HG03521 (cell line): Measurements from ENCODE around the gene UBE2C.

Experiments used
- ATAC-seq: cut with Tn5 transposase; IDR thresholded peaks from one replicate; pipeline ENCODE4 v1.9.1; 2021; ENCODE audit warnings: mild to moderate bottlenecking, moderate library complexity; ENCODE audit not compliant: unreplicated experiment

The UBE2C gene

GRCh38 chr20:45832619-45833018, 20.2 kb downstream of the UBE2C start:
- no peak for ATAC-seq

- peak; percentile 46 for ATAC-seq
Observed at GRCh38 chr20:45833030-45833882, 20.8 kb downstream of the UBE2C start, which contains the start of gene SNX21. Gene SNX21, plus strand, starts transcription at chr20:45833799. Its CDS starts 121 bp downstream, at chr20:45833920.

DNA sequence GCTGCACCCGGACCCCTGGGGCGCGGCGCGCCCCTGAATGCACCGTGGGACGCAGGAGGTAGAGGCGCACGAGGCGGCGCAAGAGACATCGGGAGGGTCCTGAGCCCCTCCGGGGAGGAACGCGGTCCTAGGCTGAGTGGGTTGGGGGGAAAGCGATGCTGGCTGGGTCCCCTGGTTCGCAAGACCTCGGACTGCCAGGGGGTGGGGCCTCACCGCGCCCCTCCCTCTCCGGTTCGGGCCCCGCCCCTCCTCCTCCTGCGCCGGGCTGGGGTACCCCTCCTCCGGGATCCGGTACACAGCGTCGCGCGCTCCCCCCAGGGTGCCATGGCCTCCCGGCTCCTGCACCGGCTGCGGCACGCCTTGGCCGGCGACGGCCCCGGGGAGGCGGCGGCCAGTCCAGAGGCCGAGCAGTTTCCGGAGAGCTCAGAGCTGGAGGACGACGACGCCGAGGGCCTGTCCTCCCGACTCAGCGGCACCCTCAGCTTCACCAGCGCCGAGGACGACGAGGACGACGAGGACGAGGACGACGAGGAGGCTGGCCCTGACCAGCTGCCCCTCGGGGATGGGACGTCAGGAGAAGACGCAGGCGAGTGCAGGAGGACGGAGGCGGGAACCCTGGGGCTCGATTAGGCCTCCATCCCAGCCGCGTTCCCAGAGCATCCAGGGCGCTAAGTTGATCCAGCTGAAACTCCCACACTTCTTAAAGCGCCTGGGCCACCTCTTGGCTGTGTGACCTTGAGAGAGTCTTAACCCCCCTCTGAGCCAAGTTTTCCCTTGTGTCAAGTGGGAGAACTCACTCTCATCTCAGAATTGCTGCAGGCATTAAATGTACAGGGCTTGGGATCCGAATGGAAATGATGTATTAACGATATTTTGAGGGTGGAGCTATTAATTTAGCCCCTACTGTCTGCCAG, 21.7 kb downstream of the UBE2C start:
- peak; percentile 27 for ATAC-seq

- ATAC-seq, result no peak
Observed at GRCh38 chr20:45834797-45835161, 22.3 kb downstream of the UBE2C start.

DNA sequence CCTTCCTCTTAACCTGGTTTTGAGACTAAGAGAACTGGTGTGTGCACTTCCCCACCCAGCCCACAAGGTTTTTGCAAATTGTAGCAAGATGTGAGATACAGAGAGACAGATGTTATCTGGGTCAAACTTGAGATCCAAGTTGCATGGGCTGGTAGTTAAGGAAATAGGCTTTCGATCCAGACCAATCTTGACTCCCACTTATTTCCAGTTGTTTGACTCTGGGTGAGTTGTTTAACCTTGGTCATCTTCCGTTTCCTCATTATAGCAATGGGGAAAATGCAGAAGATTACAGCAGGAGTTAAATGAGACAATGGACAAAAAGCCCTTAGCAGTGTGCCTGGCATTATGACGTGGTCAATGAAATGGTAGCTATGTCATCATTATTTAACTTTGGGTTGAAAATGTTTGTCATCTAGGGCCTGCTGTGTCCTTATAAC, 22.9 kb downstream of the UBE2C start:
- no peak for ATAC-seq

- ATAC-seq, result no peak
Observed at GRCh38 chr20:45835825-45836224, 23.4 kb downstream of the UBE2C start.

- ATAC-seq, result no peak
Observed at GRCh38 chr20:45836841-45837240, 24.4 kb downstream of the UBE2C start.

- ATAC-seq, result no peak
Observed at GRCh38 chr20:45840700-45841198, 28.3 kb downstream of the UBE2C start.

DNA sequence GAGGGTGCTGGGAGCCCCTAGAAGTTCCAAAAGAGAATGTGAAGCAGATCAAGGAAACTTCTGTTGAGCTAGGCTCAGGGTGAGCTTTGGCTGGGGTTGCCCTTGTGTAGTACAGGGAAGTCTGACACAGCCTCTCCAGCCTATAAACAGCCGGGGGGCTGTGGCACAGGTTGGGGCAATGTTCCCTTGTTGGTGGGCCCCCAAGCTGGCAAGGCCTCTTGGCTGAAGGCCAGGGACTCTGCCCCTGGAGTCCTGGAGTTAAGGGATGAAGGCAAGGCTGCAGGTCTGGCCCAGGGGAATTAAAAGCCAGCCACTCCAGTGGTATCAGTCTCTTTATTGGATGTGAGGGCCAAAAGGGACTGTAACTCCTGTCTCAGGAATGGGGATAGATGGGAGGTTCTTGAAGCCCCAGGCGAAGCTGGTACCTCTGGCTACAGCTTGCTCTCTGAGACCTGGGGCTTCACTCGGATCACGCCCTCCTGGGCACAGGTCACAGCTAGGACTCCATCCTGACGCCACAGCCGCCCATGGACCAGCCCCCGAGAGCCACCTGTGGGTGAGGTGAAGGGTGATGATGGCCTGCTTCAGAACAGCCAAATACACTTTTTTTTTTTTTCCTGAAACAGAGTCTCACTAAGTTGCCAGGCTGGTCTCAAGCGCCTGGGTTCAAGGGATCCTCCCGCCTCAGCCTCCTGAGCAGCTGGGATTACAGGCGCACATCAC, 29.1 kb downstream of the UBE2C start:
- no peak for ATAC-seq

DNA sequence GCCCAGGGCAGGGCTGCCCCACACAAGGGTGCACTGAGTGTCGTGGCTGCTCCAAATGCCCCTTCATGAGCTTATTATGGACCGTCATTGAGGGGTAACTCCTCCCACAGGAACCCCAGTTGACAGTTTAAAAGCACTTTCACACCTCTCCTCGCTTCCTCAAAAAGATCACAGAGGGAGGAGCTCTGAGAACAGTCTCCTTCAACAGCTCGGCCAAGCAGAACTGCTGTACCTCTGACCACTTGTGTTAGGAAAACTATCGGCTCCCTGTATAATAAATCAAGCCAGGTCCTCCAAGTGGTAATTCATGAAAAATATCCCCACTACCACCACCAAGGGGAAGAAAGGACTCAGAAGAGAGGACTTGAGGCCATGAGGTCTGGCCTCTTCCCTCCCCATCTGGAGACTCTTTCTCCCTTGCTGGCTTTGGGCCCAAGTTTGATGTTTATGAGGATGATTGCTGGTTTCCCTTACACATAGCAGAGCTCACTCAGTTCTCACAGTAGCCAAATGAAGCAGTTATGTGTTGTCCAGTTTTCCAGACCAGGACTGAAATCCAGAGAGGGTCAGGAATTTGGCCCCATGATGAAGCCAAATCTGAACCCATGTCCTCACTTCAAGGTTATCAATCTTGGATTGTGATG, 29.8 kb downstream of the UBE2C start:
- no peak for ATAC-seq

DNA sequence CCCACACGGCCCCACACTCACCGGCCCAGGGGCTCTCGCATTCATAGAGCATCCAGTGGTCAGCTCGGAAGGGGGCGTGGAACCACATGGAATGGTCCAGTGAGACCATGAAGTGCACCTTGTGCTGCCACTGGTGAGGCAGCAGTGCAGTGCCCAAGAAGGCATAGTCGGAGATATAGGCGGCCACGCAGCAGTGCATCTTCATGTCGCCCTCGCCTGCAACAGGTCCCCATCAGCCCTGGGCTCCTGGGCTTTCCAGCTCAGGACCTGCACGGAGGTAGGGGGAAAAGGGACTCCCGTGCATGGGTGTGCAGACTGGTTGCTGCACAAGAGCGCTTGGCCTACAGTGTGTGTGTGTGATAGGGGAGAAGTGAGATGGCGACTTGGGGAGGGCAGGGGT, 31.1 kb downstream of the UBE2C start:
- ATAC-seq, result no peak

- ATAC-seq, result no peak
Observed at GRCh38 chr20:45845452-45845851, 33.0 kb downstream of the UBE2C start.

DNA sequence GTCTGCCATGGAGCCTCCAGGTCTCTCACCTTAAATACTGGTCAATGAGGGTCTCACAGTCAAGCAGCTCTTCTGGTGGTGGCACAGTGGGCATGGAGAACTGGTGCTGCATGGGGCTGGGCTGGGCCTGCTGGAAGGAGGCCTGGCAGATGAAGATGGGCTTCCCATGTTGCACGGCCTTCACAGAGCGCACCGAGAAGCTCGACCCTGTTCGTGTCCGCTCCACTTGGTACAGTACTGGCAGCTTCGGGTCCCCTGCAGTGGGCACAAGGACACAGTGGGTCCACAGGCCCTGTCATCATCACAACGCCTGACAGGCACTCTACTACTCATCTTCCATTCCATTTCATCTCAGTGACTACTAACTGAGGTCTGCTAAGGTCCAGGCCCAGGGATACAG, 36.0 kb downstream of the UBE2C start:
- no peak for ATAC-seq

DNA sequence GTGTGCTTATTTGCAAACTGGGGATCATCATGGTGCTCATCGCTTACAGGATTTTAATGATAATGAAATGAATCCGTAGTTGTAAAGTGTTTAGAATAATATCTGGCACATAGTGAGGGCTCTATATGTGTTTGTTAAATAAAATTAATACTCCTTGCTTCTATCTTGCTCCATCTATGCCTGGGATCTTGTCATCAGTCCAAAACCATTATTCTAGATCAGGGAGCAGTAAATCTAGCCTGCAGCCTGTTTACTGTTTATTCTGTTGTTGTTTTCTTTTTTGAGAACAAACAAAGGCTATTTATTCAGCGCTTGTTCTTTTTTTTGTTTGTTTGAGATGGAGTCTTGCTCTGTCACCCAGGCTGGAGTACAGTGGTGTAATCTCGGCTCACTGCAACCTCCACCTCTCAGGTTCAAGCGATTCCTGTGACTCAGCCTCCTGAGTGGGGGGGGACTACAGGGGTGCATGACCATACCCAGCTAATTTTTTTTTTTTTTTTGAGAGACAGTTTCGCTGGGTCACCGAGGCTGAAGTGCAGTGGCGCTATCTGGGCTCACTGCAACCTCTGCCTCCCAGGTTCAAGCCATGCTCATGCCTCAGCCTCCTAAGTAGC, 36.6 kb downstream of the UBE2C start:
- no peak for ATAC-seq

DNA sequence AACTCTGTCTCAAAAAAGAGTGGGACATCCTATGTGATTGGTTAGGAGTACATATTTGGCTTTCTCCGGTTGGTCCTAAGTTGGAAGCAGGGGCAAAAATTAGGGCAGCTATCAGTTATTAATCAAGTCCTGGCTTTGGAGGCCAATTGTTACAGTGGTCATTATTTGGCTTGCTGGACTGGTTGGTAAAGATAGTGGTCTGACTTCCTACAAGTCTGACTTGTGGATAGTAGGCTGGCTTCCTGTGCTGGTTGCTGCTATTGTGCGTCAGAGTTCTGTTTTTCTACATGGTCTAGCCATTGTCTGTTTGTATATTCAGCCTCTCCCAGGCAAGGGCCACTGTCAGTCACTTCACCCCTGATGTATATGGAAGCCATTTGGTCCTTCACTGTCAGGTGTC, 37.8 kb downstream of the UBE2C start:
- ATAC-seq, result no peak

GRCh38 chr20:45850926-45851325, 38.5 kb downstream of the UBE2C start:
- ATAC-seq, result no peak

DNA sequence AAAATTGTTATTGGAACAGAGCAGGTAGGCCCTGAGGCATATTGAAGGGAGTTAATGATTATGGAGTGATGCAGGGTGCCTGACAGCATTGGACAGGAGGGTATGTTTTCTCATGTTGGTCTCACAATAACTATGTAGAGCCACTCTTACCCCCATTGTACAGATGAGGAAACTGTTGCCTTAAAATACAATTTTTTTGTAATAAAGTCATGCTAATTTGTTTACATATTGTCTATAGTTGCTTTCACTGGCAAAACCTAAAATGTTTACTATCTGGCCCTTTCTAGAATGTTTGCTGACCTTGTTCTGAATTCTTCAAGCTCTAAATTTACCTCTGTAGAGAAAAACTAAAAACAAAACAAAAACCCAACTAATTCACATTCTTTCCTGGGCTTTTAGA, 39.1 kb downstream of the UBE2C start:
- ATAC-seq, result no peak

DNA sequence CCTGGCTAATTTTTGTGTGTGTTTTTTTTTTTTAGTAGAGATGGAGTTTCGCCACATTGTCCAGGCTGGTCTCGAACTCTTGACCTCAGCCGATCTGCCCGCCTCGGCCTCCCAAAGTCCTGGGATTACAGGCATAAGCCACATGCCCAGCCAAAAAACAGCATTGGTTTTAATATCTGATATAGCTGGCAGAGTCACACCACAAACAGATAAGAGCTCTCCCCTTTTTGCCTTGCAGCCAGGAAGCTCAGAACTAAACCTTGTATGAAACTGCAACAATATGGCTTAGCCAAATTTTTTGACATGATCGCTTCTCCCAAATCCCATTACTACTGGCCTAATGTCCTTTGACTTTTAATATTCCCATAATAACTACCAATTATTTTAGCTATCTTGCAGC, 39.9 kb downstream of the UBE2C start:
- ATAC-seq, result no peak

DNA sequence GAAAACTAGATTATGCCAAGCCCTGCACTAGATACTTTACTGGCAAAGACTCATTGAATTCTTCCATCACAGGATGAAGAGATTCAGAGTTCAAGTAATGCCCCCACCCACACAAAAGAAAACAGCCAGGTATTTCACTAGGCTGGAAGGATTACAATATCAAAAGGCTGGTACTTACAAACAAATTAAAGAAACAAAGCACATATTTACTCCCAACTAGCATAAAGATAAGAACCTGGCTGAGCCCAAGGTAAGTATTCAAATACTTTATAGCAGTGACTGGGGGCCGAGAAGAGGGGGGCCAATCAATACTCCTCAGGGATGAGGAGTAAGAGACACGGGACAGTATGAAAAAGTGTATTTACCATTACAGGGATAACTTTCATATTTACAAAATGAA, 41.0 kb downstream of the UBE2C start:
- ATAC-seq, result no peak
